ENCODE data around the gene TMPRSS7.
A peak's percentile ranks its signal among the peaks of the same experiment; 100 is the strongest.
"Not testable (repeated sequence)": the region's sequence is repeated elsewhere in the genome, so short reads cannot be mapped to it uniquely, and the experiment has no call there.

TMPRSS7 gene

GRCh38 chr3:112013058-112013783, 21.3 kb upstream of the TMPRSS7 start:
- DNase-seq (ENCODE audit: low read depth in 3 of 3), result peak in 2 of 3 donors; percentile 26 to 56

- no peak for DNase-seq (ENCODE audit: low read depth in 3 of 3)
These were observed 20.8 kb upstream of the TMPRSS7 start for GRCh38 chr3:112013784-112014143.

- DNase-seq (ENCODE audit: low read depth in 3 of 3), result no peak
These were observed 17.4 kb upstream of the TMPRSS7 start for GRCh38 chr3:112017091-112017490.

GRCh38 chr3:112018712-112019111, 15.8 kb upstream of the TMPRSS7 start:
- no peak for DNase-seq (ENCODE audit: low read depth in 3 of 3)

GRCh38 chr3:112019716-112020115, 14.8 kb upstream of the TMPRSS7 start:
- no peak for DNase-seq (ENCODE audit: low read depth in 3 of 3)

DNA sequence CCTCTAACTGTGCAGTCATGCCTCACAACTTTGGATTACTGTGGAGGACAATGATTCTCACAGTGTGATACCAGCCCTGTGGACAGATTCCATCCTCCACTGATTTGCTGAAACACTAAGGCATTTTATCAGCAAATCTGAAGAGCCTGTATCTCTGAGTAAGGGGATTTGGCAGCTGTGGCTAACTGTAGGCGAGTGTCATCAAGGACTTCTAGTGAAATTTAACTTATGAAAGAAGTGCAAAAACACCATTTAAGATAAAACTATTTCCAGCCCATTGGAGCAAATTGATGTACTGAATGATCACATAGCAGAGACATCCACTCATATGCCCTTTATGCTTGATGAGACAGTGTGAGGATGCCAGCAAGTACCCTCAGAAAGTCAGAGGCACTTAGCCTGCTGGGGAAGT, 13.9 kb upstream of the TMPRSS7 start:
- DNase-seq (ENCODE audit: low read depth in 3 of 3), result no peak

GRCh38 chr3:112027142-112027541, 7.4 kb upstream of the TMPRSS7 start:
- DNase-seq (ENCODE audit: low read depth in 3 of 3), result no peak

DNA sequence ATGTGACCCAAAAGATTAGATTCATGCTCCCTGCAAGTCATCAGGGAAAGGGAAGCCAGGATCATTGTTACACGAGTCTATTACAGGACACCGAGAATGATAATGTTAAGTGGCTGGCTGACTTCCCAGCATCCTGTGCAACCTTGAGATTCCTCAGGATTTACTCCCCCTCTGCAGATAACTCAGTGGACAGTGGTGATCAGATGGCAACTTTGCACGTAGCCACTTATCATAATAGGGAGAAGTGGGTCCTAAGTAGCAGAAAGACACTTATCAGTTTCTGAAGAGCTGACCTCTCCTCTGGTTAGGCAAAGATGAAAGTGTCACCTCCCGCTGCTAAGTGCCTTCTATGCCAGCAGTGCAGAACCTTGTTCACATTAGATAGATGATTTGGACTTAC, 6.7 kb upstream of the TMPRSS7 start:
- no peak for DNase-seq (ENCODE audit: low read depth in 3 of 3)

GRCh38 chr3:112030901-112031300, 3.6 kb upstream of the TMPRSS7 start:
- no peak for DNase-seq (ENCODE audit: low read depth in 3 of 3)

GRCh38 chr3:112032098-112032731, 2.3 kb upstream of the TMPRSS7 start:
- DNase-seq (ENCODE audit: low read depth in 3 of 3), result no peak

DNA sequence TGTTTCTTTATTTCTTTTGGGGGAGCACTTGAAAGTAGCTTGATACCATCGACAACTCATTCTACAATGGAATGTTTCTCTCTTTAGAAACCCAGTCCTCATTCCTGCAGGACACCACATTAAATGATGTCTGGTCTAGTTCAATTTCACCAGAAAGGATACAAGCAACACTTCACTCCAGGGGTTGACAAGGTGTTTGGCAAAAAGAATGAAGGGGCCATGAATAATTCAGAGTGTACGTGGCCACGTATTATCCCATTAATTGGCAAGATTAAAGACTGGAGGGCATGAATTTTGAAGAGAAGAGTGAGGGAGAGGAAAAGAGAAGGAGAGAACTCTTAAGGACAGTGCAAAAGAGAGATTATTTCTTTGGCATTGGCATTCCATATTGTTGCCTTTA, 705 bp downstream of the TMPRSS7 start:
- no peak for DNase-seq (ENCODE audit: low read depth in 3 of 3)

DNA sequence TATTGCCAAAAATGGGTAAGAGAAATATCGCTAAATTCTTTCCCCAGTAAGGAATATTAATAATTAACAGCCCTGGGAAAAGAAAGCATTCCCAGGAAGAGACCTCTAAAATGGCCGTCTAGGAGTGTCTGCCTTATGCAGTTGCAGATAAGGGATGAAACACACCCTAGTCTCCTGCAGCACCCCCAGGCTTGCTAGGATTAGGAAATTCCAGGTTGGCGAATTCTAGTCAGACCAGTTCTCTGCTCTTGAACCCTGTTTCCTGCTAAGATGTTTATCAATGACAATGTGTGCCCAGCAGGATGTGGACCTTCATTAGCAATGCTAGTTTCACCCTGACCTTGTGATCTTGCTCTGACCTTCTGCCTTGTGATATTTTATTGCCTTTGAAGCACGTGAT, 2.7 kb downstream of the TMPRSS7 start:
- not testable (repeated sequence) for DNase-seq (ENCODE audit: low read depth in 3 of 3)

- no peak for DNase-seq (ENCODE audit: low read depth in 3 of 3)
These were observed 4.3 kb downstream of the TMPRSS7 start for GRCh38 chr3:112038863-112039262.

DNA sequence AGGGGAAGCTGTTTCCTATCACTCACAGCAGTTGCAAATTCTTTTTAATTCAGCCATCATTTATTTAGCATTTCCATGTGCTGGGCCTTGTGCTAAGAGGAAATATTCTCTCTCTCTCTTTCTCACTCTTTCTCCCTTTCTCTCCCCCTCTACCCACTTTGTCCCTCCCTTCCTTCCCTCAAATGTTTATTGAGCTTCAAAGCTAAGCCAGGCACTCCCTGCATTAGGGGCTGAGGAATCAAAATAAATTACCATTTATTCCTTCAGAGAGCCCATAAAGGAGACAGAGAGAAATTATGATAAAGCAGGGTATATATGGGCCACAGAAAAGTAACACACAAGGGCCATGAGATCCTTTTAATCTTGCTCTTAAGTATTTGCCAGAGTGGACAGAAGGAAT, 6.8 kb downstream of the TMPRSS7 start:
- no peak for DNase-seq (ENCODE audit: low read depth in 3 of 3)

DNA sequence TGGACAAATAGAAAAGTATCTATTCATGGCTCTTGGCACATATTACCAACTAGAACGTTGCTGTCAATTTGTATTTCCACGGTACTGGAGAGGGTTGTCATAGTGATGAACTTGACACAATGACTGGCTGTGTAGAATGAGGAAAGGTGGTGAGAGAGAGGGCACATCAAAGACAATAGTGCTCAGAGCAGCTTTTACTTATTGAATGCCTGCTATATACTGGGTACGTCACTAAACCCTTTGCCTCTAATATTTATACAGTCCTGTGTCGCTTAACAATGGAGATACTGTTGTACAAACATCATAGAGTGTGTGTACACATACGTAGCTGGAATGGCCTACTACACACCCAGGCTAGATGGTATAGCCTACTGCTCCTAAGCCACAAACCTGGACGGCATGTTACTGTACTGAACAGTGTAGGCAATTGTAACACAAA, 8.3 kb downstream of the TMPRSS7 start:
- DNase-seq (ENCODE audit: low read depth in 3 of 3), result no peak

DNA sequence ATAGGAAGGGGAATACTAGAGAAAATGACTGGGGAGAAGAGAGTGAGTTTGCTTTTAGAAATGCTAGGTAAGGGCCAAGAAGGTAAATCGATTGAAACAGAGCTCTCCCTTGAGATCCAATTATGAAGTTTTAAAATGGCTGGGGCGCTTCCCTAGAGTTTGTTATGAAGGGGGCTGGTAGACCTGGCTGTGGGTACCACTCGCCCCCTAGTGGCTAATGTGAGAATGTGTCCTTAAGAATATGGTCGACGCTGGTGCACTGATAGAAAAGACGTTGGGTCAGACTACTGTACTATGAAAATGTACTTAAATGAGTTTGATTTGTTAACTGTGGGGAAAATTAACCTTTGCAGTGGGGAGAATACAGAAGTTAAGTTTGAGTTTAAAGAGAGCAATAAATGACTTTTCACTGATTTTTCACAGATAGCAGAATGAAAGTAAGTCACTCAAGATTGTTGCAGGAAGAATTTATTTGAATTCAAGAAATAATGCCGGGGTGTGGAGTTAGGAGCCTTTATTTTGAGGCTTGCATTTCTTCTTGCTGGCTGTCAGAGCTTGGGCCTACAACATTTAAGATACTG, 9.2 kb downstream of the TMPRSS7 start:
- DNase-seq (ENCODE audit: low read depth in 3 of 3), result peak in 2 of 3 donors; percentile 18 to 28

GRCh38 chr3:112046599-112046998, 12.1 kb downstream of the TMPRSS7 start:
- DNase-seq (ENCODE audit: low read depth in 3 of 3), result no peak

- DNase-seq (ENCODE audit: low read depth in 3 of 3), result no peak
These were observed 12.7 kb downstream of the TMPRSS7 start for GRCh38 chr3:112047264-112047663.

DNA sequence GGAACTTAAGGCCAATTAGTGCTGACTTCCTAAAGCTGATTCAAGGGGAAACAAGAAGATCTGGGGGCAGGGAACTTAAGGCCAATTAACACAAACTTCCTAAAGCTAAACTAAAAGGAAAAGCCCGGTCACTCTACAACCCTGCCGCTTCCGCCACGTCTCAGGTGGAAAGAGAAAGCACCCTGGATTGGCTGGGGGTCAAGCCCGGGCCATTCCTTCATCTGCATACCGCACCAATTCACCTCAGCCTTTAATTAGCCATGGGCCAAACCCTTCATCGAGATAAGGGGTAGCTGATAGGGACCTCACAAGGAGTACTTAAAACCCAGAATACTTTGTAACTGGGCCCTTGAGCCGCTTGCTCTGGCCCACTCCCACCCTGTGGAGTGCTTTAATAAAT, 14.4 kb downstream of the TMPRSS7 start:
- DNase-seq (ENCODE audit: low read depth in 3 of 3), result no peak

DNA sequence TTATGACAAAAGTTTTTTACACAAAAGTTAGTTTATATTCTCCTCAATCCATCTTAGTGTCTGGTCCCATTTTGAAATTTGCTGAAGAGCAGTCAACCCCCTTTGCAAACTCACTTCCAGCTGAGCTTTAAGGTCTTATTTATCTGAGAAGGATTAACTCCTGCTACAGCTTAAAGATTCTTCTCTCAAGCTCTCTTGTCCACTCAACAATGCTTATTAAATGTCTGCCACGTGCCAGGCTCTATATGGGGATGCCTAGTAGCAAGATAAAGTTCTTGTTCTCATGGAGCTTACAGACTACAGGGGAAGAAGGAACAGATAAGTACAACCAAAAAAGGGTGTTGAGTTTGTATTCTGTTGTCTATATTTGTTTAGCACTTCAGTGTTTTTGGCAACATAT, 18.7 kb downstream of the TMPRSS7 start:
- DNase-seq (ENCODE audit: low read depth in 3 of 3), result no peak

DNA sequence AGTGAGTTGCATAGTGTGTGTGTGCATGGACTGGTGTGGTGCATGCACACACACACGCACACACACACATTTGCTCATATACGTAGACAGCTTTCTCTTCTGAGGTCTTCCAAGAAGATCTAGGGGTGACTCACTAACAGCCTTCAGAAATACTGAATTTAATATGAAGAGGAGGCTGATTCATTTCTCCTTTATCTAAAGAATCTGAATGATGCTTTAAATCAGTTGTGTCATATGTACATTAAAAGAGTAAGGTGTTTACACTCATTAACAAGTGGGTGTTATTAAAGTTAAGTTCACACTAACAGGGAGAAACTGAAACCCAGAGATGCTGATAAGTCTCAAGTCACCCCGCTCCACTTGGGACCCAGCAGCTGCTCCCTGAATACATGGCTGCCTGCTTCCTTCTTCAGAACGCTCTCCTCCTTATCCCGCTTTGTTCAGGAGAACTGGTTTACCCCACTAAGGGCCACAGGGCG, 22.0 kb downstream of the TMPRSS7 start:
- no peak for DNase-seq (ENCODE audit: low read depth in 3 of 3)

DNA sequence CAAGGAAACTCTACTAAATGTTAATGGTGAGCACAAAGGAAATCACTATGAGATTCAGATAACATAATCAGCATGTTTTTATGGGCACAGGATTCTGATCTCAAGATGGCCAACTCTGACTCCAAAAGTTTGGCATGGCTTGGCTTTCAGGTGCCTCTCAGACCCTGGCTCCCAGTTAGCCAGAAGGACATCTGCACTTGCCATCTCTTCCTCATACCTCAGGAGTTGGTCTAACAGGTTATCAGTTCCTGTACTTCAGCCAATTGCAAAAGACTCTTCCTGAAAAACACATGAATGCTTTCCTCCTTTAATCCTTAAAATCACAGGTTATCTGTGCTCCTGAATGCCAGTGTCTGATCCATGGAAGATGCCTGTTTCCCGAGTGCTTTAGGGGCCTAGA, 25.0 kb downstream of the TMPRSS7 start:
- DNase-seq (ENCODE audit: low read depth in 3 of 3), result no peak

GRCh38 chr3:112061152-112061551, 26.6 kb downstream of the TMPRSS7 start:
- DNase-seq (ENCODE audit: low read depth in 3 of 3), result no peak
